Skin of body (tissue), 2 donors: Measurements from ENCODE around the gene UQCC2. TPM values are rescaled to one million over a fixed set of nuclear protein-coding genes. Genes with fewer than 3 reads are reported as not detected.

Experiments used
- DNase-seq: peaks from one replicate; lab custom pipeline; 2025; lab: John Stamatoyannopoulos, UW
- total RNA-seq: library from RNA; depleted of rRNA; stranded (reverse); fragments of >200 nt; gene quantifications from one replicate; pipeline ENCODE4 v1.2.3, GENCODE V29; 2014

UQCC2 gene
- total RNA-seq, 1 donor from 2014 or later: 12.2 TPM

DNA sequence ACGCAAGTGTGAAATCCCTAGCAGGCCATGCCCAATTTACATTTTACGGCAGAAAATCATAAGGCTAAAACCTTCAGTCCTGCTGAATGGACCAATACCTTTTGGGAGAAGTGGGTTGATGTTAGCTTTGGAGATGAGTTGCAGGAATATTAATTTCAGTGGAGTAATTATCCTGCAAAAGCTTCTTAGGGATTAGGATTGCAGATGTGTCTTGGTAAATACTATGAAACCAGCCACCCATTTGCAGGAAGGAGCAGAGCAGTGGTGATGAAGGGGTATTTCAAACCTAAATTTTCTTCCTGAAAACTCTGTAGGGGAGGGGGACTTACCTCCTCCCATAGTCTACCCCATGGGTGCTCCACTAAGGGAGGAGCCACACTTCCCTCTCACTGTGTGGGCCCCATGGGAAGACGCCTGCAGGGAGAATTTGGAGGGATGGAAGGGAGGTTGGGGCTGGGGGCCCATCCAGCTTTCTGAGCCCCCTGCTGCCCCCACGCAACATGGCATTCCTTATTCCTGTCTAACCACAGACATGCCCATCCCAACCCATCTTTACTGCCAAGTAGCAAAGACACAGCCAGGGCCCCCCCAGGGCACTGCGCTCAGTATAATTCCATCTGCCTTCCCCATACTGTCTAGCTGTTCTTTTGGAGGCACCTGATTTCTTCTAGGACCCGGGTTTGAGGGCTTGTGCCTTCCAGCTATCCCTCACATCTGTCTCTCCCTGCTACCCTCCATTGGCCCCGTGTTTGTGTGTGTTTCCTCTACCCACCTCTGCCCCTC, 14.6 kb upstream of the UQCC2 start:
- no peak for DNase-seq

DNA sequence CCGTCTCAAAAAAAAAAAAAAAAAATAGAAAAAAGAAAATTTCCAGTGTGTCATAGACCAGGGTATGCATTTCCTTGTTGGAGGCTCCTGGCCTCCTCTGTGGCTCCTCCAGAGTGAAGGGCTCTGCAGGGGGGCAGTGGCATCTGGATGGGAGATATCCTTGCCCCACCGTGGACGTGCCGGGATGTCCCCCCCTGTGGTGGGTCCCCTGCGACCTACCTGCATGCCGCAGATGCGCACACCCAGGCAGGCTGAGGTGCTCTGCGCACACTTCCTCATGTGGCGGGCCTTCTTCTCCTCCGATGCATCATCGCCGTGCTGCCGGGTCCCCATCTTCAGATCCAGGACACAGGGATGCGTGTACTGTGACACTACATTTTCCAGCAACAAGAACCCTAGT, 13.7 kb upstream of the UQCC2 start:
- DNase-seq: no peak

DNA sequence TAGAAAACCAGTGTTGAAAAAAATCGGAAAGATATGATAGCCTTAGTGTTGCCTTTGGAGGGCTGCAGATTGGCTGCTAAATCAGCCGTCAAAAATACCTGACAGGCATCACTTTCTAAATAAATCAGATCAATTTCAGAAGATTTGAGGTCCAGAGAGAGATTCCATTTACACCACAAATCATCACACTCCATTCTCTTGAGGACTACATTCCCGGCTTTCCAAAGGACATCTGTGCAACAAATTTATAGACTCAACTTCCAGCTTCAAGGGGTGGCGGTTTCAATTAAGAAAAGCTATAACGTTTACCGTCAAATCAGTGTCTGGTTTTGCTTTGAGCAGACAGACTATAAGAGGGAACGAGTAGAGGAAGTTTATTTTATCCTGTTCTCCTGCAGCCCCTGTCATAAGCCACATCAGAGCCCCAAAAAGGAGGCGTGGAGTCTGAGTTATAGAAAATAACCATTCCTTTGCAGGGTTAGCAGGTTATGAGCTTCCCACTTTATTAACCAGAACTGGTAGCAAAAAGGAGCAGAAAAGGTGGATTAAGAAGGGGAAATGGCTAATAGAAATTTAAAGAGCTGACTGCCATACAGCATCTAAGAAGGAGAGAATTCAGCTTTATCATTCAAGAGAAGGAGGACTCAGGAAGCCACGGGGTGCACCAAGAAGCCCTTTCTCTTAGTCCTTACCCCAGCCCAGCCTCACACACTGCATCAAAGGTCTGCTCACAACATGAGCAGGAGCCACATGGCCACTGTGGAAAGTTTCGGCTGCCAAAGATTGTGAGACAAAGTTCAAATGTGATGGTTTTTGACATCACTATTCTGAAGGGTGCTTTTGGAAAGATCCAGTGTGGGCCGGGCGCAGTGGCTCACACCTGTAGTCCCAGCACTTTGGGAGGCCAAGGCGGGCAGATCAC, 12.9 kb upstream of the UQCC2 start:
- DNase-seq: peak; percentile 73

DNA sequence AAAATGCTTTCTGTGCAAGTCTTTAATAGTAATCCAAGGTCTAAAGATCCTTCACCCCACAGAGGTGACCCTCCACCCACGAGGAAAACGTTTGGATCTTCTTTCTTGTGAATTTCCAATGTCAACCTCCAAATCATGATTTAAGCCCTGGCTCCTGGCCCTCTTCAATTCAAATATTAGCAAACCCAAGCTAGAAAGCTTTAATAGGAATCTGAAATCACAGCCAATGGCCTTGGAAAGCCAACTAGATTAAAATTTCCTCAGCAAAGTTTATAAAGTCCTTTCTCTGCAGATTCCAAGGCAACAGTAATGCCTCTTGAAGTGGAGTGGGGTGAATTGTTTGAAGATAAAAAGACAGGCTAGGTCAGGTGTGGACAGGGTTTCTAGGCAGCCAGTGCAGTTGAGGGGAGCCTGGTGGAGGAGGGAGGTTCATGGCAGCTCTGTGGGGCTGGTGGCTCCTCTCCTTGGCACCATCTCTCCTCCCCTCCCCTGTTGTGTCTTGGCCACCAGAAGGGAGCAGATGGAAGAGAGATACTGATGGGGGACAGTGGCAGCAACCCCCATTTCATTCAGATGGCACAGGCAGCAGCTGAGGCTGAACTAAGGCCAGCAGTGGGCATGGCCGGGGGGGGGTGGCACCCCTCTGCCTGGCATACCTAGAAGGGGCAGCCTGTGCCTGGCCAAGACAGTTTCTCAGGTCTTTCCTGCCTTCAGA, 12.0 kb upstream of the UQCC2 start:
- peak; percentile 40 for DNase-seq

DNA sequence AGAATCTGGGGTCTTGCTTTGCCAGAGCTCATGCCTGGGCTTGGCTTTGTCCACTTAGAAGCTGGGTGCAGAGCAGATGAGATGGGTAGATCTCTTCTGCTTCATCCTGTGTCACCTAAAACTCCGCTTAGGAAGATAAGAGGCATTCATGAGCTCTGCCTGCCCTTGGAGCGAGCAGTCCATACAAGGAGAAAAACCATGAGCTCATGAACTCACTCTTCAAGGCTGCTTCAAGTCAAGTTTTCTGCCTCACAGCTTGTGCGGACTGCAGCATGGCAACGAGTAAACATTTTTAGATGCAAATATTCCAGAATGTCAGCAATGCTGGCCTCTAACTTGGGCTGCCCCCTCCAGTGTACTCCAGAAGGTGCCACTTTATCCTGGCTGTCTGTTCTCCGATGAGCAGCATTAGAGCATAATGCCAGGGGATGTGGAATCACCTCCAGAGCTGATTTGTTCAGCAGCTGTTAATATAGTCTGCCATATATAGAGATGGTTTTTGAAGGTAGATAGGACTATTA, 10.7 kb upstream of the UQCC2 start:
- no peak for DNase-seq

DNA sequence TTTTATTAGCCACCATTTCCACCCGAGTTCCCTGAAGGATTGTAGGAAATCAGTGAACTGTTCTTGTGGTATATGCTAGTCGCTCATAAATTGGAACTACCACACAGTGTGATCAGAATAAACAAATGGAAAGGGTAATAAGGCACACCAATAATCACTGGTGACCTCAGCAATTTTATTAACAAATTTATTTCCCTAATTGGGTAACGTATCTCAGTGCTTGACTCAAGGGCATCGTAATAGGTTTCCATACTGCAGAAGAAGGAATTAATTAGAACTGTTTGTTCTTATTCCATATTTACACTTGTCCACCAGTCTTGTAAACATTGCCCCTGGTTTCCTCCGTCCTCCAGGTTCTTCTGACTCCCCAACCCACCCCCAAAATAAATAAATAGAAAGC, 10.0 kb upstream of the UQCC2 start:
- DNase-seq: no peak

DNA sequence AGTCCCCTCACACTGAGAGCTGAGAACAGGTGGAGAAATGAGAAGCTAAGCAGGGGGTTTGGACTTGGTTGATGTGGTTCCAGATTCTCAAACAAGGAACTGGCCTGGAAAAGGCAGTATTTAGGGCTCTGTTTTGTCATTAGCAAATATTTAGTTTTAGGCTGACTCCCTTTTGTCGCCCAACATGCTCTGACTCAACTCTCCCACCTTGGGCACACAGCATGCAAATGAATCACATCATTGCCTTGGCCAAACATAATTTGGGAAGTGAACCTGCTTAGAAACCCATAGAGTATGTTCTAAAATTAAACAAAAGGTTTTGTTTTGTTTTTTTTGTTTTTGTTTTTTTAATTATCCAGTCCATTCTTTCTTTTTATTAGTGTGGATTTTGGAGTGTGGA, 9.5 kb upstream of the UQCC2 start:
- no peak for DNase-seq

DNA sequence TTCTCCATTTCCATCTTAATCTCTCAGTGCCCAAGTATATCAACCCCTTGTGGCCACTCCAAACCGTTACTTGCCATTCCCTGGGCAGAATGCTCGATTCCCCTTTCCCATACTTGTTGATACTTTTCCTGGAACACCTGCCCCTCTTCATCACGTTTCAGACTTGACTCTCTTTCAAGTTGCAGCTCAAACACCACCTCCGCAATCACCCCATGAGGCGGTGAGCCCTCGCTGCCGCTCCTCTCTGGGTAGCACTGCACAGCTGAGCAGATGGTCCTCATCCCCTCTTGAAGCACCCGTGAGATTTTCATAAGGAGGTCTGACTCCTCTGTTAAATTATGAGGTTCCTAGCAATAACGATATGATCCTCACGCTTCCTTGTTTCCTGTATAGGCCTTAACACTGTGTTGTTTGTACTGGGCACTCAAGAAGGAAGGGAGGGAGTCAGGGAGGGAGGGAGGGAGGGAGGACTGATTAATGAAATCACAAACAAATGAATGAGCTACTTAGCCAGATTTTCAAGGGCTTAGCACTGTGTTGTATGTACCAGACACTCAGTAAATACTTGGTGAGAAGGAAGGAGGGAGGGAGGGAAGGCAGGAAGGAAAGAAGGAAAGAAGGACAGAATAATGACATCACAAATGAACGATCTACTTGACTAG, 8.0 kb upstream of the UQCC2 start:
- DNase-seq: peak; percentile 35

DNA sequence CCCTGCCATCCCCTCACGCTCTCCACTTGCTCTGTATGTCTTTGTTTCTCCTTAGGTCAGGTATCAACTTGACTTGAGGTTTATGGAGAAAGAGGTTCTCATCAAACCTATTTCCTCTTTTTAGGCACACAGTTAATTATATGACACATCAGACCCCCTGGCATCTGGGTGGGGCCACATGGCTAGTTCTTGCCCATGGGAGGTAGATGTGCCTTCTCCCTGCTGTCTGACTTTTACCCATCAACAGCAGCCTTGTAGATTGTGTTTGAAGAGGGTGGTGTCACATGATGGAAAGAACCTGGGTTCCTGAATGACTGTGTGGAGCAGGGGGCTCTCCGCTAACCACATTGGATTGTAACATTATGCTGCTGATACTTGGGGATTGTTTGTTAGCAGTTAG, 7.2 kb upstream of the UQCC2 start:
- no peak for DNase-seq

DNA sequence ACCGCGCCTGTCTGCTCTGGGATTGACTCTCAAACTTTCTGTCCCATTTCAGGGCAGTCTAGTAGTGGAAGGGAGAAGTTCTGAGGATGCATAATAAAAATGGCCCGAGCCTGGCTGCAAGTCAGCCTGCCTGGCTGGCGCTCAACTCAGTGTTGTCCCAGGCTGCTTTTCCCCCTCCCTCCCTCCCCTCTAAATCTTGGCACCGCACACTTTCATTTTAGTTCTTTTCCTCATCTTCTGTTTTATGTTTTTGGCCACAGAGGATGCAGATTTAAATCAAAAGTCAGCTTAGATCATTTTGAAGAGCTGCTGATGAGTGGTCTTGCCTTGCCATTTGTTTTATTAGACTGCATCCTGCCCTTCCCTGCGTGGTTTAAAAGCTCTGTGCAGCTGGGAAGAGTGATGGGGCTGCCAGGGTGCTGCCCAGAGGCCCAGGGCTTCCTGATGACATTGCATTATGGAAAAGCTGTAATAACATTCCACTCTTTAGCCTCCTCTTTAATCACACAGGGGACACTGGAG, 6.5 kb upstream of the UQCC2 start:
- peak; percentile 84 for DNase-seq

DNA sequence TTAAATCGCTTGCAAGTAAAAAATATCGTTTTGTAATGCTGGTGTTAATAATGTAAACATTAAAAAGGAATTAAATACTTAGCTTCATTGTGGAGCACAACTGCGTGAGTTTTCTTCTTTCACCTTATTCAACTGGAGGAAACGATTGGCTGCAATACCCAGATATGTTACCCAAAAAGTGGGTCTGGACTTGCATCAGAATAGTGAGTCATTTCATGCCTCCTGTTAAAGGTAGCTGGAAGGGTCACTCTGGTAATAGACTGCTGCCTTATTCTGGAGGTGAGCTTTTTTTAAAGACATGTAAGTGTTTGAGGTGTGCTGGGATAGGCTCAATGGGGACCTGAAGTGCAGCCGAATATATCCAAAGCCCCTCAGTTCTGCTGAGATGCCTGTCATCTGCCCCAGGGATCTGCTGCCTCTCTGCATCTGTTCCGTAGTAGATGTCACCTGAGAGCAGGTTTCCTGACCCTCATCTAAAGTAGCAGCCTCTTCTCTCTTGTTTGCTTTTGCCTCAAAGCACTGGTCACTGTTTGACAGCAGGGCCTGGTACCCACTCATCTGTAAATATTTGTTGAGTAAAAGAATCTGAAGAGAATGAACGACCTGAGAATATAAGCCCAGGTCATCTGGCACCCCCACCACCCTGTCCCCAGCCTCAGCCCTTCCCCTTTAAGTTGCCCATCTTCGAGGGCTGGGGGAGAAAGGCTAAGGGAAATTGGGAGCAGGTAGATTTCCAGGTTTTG, 5.6 kb upstream of the UQCC2 start:
- DNase-seq: no peak

DNA sequence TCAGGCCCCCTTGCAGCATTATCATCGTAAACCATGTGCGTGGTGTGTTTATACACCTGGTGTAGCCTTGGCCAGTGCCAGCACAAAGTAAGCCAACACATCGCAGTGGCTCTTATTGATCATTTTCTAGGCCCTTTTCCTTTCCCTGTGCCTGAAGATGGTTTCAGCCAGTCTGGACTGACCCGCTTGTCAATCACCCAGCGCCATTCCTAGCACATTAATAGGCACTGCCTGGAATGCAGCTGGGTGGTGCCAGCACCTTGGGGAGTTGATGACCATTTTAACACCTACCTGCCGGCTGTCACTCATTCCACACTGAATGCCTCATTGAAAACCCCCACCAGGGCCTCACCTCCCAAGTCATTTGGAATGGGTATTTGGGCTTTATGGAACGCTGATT, 4.9 kb upstream of the UQCC2 start:
- no peak for DNase-seq

DNA sequence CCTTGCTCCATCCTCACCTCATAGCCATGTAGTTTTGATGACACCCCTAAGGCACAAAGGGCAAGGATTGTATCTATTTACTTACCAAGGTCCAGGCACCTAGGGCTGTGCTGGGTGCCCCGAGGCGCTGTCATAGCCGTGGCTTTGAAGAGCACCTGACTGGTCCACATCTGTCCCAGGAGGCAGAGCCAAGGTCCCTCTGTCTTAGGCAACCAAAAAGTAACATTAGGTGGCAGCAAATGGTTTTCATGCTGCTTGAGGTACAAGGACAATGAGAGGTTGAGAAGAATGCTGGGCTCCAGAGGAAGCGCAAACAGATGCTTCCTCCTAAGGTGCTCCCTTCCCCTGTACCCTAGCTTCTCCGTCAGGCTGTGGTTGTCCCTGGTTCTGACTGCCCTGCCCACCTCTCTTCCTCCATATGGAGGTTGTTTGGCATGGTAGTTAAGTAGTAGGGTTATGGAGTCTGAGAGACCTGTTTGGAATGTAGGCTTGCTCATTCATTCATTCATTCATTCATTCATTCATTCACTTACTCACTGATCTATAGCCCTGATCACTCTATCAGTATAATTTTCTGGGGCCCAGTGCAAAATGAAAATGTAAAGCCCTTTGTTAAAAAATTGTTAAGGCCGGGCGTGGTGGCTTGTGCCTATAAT, 3.0 kb upstream of the UQCC2 start:
- no peak for DNase-seq

DNA sequence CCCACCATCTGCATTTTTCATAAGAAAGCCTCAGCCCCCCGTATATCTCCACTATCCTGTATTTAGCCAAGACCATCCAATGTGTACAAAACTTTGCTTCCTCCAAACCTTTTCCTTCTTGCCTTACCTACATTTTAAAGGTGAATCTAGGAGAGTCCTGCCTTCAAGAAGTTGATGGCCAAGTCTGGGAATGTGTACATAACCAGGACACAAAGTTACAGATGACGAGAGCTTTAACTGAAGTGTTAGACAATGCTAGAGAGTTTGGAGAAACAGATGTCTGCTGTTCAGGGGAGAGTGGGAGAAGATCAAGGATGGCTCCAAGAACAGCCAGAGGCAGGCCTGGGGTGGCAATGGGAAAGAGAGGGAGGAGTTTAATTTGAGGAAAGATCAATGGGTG, 2.3 kb upstream of the UQCC2 start:
- DNase-seq: no peak

DNA sequence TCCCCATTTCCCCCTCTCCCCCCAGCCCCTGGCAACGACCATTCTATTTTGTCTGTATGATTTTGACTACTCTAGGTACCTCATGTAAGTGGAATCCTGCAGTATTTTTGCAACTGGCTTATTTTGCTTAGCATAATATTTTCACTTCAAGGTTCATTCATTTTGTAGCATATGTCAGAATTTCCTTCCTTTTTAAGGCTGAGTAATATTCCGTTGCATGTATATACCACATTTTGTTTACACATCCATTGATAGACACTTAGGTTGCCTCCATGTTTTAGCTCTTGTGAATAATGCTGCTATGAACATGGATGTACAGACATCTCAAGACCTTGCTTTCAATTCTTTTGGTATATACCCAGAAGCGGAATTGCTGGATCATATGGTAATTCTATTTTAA, 1.4 kb upstream of the UQCC2 start:
- DNase-seq: no peak

DNA sequence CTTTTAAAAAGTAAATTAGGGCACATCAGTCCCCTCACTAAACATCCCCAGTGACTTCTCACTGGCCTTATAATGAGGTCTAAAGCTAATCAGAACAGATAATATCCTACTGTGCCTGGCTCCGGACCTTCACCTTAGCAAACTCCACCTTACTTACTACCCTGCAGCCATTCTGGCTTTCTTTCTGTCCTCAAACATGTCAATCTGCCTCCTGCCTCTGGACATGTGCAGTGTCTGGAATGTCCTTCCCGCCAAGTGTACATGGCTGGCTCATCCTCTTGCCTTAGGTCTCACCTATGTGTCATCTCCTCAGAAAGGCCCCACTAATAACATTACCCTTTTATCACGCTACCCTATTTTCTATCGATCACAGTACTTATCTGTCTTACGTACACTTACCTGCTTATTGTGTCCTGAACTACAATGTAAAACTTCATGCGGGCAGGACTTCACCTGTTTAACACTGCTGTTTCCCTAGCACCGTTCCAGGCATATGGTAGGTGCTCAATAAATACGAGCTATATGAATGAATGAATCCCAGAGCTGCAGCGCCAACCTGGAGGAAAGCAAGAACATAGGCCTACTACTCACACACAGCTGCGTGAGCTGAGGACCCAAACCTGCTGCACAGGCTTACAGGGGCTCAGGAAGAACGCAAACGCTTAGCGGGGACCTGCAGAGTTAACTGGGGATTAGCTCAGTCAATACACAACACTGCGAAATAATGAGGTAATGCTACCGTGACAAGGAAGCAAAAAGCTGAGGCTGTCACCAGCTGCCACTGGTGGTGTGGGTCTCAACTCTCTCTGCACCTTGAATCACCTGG, 991 bp downstream of the UQCC2 start:
- no peak for DNase-seq

DNA sequence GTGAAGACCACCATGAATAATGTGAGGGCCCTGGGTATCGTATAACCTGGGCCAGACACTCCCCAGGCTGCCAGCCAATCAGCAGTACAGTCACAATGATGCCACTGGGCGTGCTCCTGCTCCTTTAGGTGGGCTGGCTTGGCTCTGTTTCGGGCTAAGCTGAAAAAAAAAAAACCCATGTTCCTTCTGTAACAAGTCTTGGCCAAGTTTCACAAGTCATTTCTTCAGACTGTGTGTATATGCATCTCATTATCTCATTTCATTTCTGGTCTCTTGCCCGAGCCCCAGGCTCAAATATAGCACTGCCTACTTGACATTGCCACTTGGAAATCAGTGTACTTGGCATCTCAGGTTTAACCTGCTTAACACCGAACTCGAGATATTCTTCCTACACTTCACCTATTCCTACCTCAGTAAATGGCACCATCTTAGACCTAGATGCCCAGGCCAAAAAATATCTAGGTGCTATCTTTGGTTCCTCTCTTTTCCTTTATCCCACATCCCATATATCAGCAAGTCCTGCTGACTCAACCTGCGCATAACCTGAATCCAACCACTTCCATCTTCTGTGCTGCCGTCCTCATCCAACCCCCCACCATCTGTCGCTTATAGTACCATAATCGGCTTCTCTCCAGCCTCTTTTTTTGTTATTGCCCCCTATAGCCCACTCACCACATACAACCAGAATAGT, 1.8 kb downstream of the UQCC2 start:
- no peak for DNase-seq

DNA sequence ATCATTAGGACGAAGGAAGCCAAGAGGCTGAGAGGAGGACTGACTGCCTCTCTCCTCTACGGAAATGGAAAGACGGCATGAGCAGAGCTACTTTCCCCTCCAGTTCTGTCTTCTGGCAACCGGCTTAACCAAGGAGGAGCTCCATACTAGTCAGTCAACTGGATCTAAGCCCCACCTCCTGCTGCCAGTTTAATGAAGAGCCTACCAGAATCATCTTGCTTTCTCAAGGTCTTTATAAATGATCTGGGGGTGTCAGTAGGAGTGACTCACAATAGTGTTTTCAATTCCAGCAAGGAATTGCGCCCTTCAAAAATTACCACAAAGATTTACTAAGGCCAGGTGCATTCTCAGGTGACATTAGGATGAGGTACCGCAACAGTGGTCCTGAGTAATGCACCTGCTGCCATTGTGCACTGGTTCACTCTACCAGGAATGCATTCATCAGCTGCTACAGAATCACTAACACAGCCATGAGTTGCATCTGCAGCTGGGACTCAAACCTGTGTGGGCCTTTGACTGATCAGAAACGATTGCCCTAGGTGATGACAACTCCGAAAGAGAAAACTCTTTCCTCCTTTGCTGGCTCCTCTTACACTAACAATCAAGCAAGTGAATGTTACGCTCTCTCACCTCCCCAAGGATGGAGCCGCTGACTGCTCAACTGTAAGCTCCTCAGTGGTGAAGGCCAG, 2.8 kb downstream of the UQCC2 start:
- DNase-seq: no peak
